Mucosa of rectum (tissue), 2 donors: ENCODE data around the gene SDK1.

Experiments
- H3K27ac ChIP-seq, 2 donors: one replicate each; pipeline ENCODE4 v1.7.0; 2013; ENCODE audit warnings: inconsistent platforms in 2 of 2, low read depth in 2 of 2, low read length in 2 of 2
- H3K27me3 ChIP-seq, 2 donors: one replicate each; pipeline ENCODE4 v1.7.0; 2013; ENCODE audit warnings: low read length in 2 of 2; ENCODE audit not compliant: control insufficient read depth in 2 of 2, insufficient read depth in 2 of 2
- H3K36me3 ChIP-seq, 2 donors: one replicate each; pipeline ENCODE4 v1.7.0; 2013; ENCODE audit warnings: low read length in 2 of 2; ENCODE audit not compliant: control insufficient read depth in 2 of 2, insufficient read depth in 2 of 2
- H3K4me1 ChIP-seq, 2 donors: one replicate each; pipeline ENCODE4 v1.7.0; 2013; ENCODE audit warnings: low read length in 2 of 2, mild to moderate bottlenecking in 1 of 2; ENCODE audit not compliant: control insufficient read depth in 2 of 2, insufficient read depth in 2 of 2
- H3K4me3 ChIP-seq, 2 donors: one replicate each; pipeline ENCODE4 v1.7.0; 2013; ENCODE audit warnings: low read length in 2 of 2
- H3K9ac ChIP-seq, 2 donors: one replicate each; pipeline ENCODE4 v1.7.0; 2013; ENCODE audit warnings: low read length in 2 of 2, low read depth in 1 of 2, mild to moderate bottlenecking in 1 of 2
- H3K9me3 ChIP-seq, 2 donors: one replicate each; pipeline ENCODE4 v1.7.0; 2013; ENCODE audit warnings: low read length in 2 of 2; ENCODE audit not compliant: control insufficient read depth in 2 of 2
- donor health status: healthy.
- donor health status: Normal muscosa, but diverticular disease.

SDK1 gene

GRCh38 chr7:4203626-4204512 lies 902.8 kb downstream of the SDK1 start:
- Histone ChIP-seq H3K27ac (no peak overlapping the region), H3K4me1 (no peaks in the 10 kb centered on the region), H3K4me3 (no peak overlapping the region), H3K36me3 (no peaks in the 10 kb centered on the region), H3K27me3 (no peaks in the 10 kb centered on the region), H3K9me3 (no peaks in the 10 kb centered on the region), H3K9ac (no peak overlapping the region)

- H3K4me3 ChIP-seq: no peak overlapping the region
- no peak overlapping the region for H3K27ac ChIP-seq
These were observed 903.6 kb downstream of the SDK1 start for GRCh38 chr7:4204513-4205165.

GRCh38 chr7:4205828-4206227 lies 904.8 kb downstream of the SDK1 start:
- no peaks in the 10 kb centered on the region for H3K4me1 ChIP-seq
- no peaks in the 10 kb centered on the region for H3K9me3 ChIP-seq
- H3K36me3 ChIP-seq: no peaks in the 10 kb centered on the region
- no peak overlapping the region for H3K9ac ChIP-seq
- no peaks in the 10 kb centered on the region for H3K27me3 ChIP-seq
- no peak overlapping the region for H3K27ac ChIP-seq
- H3K4me3 ChIP-seq: no peak overlapping the region

More at GRCh38 chr7:4204513-4205165, 903.6 kb downstream of the SDK1 start:
- no peaks in the 10 kb centered on the region for H3K9me3 ChIP-seq
- no peaks in the 10 kb centered on the region for H3K27me3 ChIP-seq
- H3K36me3 ChIP-seq: no peaks in the 10 kb centered on the region
- H3K9ac ChIP-seq: no peak overlapping the region
- H3K4me1 ChIP-seq: no peaks in the 10 kb centered on the region

- no peak overlapping the region for H3K4me3 ChIP-seq
- no peaks in the 10 kb centered on the region for H3K9me3 ChIP-seq
- no peaks in the 10 kb centered on the region for H3K36me3 ChIP-seq
- H3K4me1 ChIP-seq: no peaks in the 10 kb centered on the region
- H3K27me3 ChIP-seq: no peaks in the 10 kb centered on the region
- H3K9ac ChIP-seq: no peak overlapping the region
- no peak overlapping the region for H3K27ac ChIP-seq
These were observed 906.0 kb downstream of the SDK1 start for GRCh38 chr7:4207011-4207410.

GRCh38 chr7:4208086-4208485 lies 907.0 kb downstream of the SDK1 start:
- H3K27ac ChIP-seq: no peak overlapping the region
- no peaks in the 10 kb centered on the region for H3K4me1 ChIP-seq
- H3K36me3 ChIP-seq: no peaks in the 10 kb centered on the region
- H3K27me3 ChIP-seq: no peaks in the 10 kb centered on the region
- H3K9ac ChIP-seq: no peak overlapping the region
- H3K9me3 ChIP-seq: no peaks in the 10 kb centered on the region
- H3K4me3 ChIP-seq: no peak overlapping the region

- no peaks in the 10 kb centered on the region for H3K9me3 ChIP-seq
- no peaks in the 10 kb centered on the region for H3K4me1 ChIP-seq
- no peak overlapping the region for H3K27ac ChIP-seq
- H3K4me3 ChIP-seq: no peak overlapping the region
- H3K9ac ChIP-seq: no peak overlapping the region
- H3K27me3 ChIP-seq: no peaks in the 10 kb centered on the region
- H3K36me3 ChIP-seq: no peaks in the 10 kb centered on the region
These were observed 907.5 kb downstream of the SDK1 start for GRCh38 chr7:4208586-4208985.

GRCh38 chr7:4209126-4209525 lies 908.1 kb downstream of the SDK1 start:
- H3K9me3 ChIP-seq: no peaks in the 10 kb centered on the region
- H3K4me1 ChIP-seq: no peaks in the 10 kb centered on the region
- H3K4me3 ChIP-seq: no peak overlapping the region
- H3K27ac ChIP-seq: no peak overlapping the region
- no peaks in the 10 kb centered on the region for H3K27me3 ChIP-seq
- H3K9ac ChIP-seq: no peak overlapping the region
- no peaks in the 10 kb centered on the region for H3K36me3 ChIP-seq

GRCh38 chr7:4209966-4210365 lies 908.9 kb downstream of the SDK1 start:
- Histone ChIP-seq H3K4me3 (no peak overlapping the region), H3K27me3 (no peaks in the 10 kb centered on the region), H3K4me1 (no peaks in the 10 kb centered on the region), H3K36me3 (no peaks in the 10 kb centered on the region), H3K9ac (no peak overlapping the region), H3K27ac (no peak overlapping the region), H3K9me3 (no peaks in the 10 kb centered on the region)

GRCh38 chr7:4210821-4211220 lies 909.8 kb downstream of the SDK1 start:
- Histone ChIP-seq H3K36me3 (no peaks in the 10 kb centered on the region), H3K9me3 (no peaks in the 10 kb centered on the region), H3K27ac (no peak overlapping the region), H3K4me1 (no peaks in the 10 kb centered on the region), H3K27me3 (no peaks in the 10 kb centered on the region), H3K4me3 (no peak overlapping the region), H3K9ac (no peak overlapping the region)

GRCh38 chr7:4211261-4211660 lies 910.2 kb downstream of the SDK1 start:
- Histone ChIP-seq H3K4me3 (no peak overlapping the region), H3K4me1 (no peaks in the 10 kb centered on the region), H3K9ac (no peak overlapping the region), H3K9me3 (no peaks in the 10 kb centered on the region), H3K27me3 (no peaks in the 10 kb centered on the region), H3K36me3 (no peaks in the 10 kb centered on the region), H3K27ac (no peak overlapping the region)
